ENCODE data around the gene ANK3.
A peak's percentile ranks its signal among the peaks of the same experiment; 100 is the strongest.

GRCh38 chr10:60388709-60389301, 870 bp downstream of the ANK3 start:
- TF ChIP-seq POLR2AphosphoS5 (IDR thresholded peaks at IDR 0.05) = peak; percentile 16
- TF ChIP-seq CTCF (IDR thresholded peaks at IDR 0.05; ENCODE audit: poor library complexity, severe bottlenecking) = no peak
